WTC11 (cell line): Measurements from ENCODE around the gene ZNF658.
"Not testable (repeated sequence)": the region's sequence is repeated elsewhere in the genome, so short reads cannot be mapped to it uniquely, and the experiment has no call there.

Source experiments
- ARID4B ChIP-seq: sonication (generic); formaldehyde crosslinking; IDR thresholded peaks from 2 replicates; pipeline ENCODE4 v1.8.0; 2023; ENCODE audit warnings: missing genetic modification reagents, mild to moderate bottlenecking, borderline replicate concordance
- CREB1 ChIP-seq: sonication (generic); formaldehyde crosslinking; IDR thresholded peaks from 2 replicates; pipeline ENCODE4 v1.8.0; 2023; ENCODE audit warnings: mild to moderate bottlenecking, missing genetic modification reagents
- CTCF ChIP-seq: fragments of 200-600 bp; IDR thresholded peaks from 2 replicates; pipeline ENCODE4 v1.8.0; 2022; ENCODE audit warnings: antibody characterized with exemption
- GABPB1 ChIP-seq: sonication (generic); formaldehyde crosslinking; IDR thresholded peaks from 2 replicates; pipeline ENCODE4 v1.8.1; 2023; ENCODE audit warnings: mild to moderate bottlenecking, missing genetic modification reagents
- IRF1 ChIP-seq: sonication (generic); formaldehyde crosslinking; IDR thresholded peaks from 2 replicates; pipeline ENCODE4 v1.8.0; 2023; ENCODE audit warnings: missing genetic modification reagents
- MAX ChIP-seq: sonication (generic); formaldehyde crosslinking; IDR thresholded peaks from 2 replicates; pipeline ENCODE4 v1.8.0; 2022; ENCODE audit warnings: mild to moderate bottlenecking, missing genetic modification reagents
- NFYB ChIP-seq: sonication (generic); formaldehyde crosslinking; conservative IDR thresholded peaks from 2 replicates; pipeline ENCODE4 v1.8.0; 2022; ENCODE audit warnings: low read depth, missing genetic modification reagents
- TEAD4 ChIP-seq: sonication (generic); formaldehyde crosslinking; IDR thresholded peaks from 2 replicates; pipeline ENCODE4 v1.8.0; 2022; ENCODE audit warnings: mild to moderate bottlenecking, missing genetic modification reagents
- ZBTB21 ChIP-seq: sonication (generic); formaldehyde crosslinking; IDR thresholded peaks from 2 replicates; pipeline ENCODE4 v1.8.1; 2023; ENCODE audit warnings: mild to moderate bottlenecking, missing genetic modification reagents, borderline replicate concordance
- ZNF121 ChIP-seq: sonication (generic); formaldehyde crosslinking; IDR thresholded peaks from 2 replicates; pipeline ENCODE4 v1.8.0; 2023; ENCODE audit warnings: missing genetic modification reagents
- ZNF219 ChIP-seq: sonication (generic); formaldehyde crosslinking; IDR thresholded peaks from 2 replicates; pipeline ENCODE4 v1.8.0; 2023; ENCODE audit warnings: missing genetic modification reagents, mild to moderate bottlenecking, borderline replicate concordance
- TF ChIP-seq, protein P1 (sequence below): sonication (generic); formaldehyde crosslinking; IDR thresholded peaks from 2 replicates; pipeline ENCODE4 v1.8.1; 2023; ENCODE audit warnings: mild to moderate bottlenecking, missing genetic modification reagents
- TF ChIP-seq, protein P2 (sequence below): sonication (generic); formaldehyde crosslinking; IDR thresholded peaks from 2 replicates; pipeline ENCODE4 v1.8.1; 2023; ENCODE audit warnings: mild to moderate bottlenecking, missing genetic modification reagents, moderate library complexity

GRCh38 chr9:66942400-66943155 is 42.1 kb downstream of the ZNF658 start:
- TF ChIP-seq CTCF; ZBTB21 (CRISPR knock-in tag); ZNF121; NFYB (CRISPR knock-in tag); ARID4B (CRISPR knock-in tag); TEAD4; ZNF219 (CRISPR knock-in tag); CREB1 (CRISPR knock-in tag); GABPB1 (CRISPR knock-in tag); IRF1 (CRISPR knock-in tag); MAX (CRISPR knock-in tag): not testable (repeated sequence)
- TF ChIP-seq, protein P1, sequence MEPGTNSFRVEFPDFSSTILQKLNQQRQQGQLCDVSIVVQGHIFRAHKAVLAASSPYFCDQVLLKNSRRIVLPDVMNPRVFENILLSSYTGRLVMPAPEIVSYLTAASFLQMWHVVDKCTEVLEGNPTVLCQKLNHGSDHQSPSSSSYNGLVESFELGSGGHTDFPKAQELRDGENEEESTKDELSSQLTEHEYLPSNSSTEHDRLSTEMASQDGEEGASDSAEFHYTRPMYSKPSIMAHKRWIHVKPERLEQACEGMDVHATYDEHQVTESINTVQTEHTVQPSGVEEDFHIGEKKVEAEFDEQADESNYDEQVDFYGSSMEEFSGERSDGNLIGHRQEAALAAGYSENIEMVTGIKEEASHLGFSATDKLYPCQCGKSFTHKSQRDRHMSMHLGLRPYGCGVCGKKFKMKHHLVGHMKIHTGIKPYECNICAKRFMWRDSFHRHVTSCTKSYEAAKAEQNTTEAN, result not testable (repeated sequence)
- TF ChIP-seq, protein P2, sequence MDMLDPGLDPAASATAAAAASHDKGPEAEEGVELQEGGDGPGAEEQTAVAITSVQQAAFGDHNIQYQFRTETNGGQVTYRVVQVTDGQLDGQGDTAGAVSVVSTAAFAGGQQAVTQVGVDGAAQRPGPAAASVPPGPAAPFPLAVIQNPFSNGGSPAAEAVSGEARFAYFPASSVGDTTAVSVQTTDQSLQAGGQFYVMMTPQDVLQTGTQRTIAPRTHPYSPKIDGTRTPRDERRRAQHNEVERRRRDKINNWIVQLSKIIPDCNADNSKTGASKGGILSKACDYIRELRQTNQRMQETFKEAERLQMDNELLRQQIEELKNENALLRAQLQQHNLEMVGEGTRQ, result not testable (repeated sequence)
